Smooth muscle cell (in vitro differentiated cells): ENCODE results near the gene POFUT2. TPM values are rescaled to one million over a fixed set of nuclear protein-coding genes. Genes with fewer than 3 reads are reported as not detected.

ENCODE experiments used
- DNase-seq: peaks from one replicate; lab custom pipeline; 2025; ENCODE audit not compliant: unreplicated experiment; lab: John Stamatoyannopoulos, UW
- H2AFZ ChIP-seq: fragments of 200-600 bp; sonication (generic); 2 replicates; pipeline ENCODE4 v1.6.0; 2016; ENCODE audit warnings: antibody characterized with exemption, low read depth, mild to moderate bottlenecking
- H3F3A ChIP-seq: fragments of 200-600 bp; sonication (generic); 2 replicates; pipeline ENCODE4 v1.6.0; 2017; ENCODE audit warnings: antibody characterized with exemption, low read depth
- H3K27ac ChIP-seq: fragments of 200-600 bp; sonication (generic); 2 replicates; pipeline ENCODE4 v1.5.1; 2016; ENCODE audit warnings: low read depth, mild to moderate bottlenecking
- H3K27me3 ChIP-seq: fragments of 200-600 bp; sonication (generic); 2 replicates; pipeline ENCODE4 v1.6.1; 2016; ENCODE audit warnings: low read depth, mild to moderate bottlenecking
- H3K36me3 ChIP-seq: fragments of 200-600 bp; sonication (generic); 2 replicates; pipeline ENCODE4 v1.5.1; 2016; ENCODE audit warnings: low read depth
- H3K4me1 ChIP-seq: fragments of 200-600 bp; sonication (generic); 2 replicates; pipeline ENCODE4 v1.5.1; 2016; ENCODE audit warnings: low read depth
- H3K4me2 ChIP-seq: fragments of 200-600 bp; sonication (generic); 2 replicates; pipeline ENCODE4 v1.6.0; 2016; ENCODE audit warnings: mild to moderate bottlenecking
- H3K4me3 ChIP-seq: fragments of 200-600 bp; sonication (generic); 2 replicates; pipeline ENCODE4 v1.5.1; 2016; ENCODE audit warnings: mild to moderate bottlenecking
- H3K79me2 ChIP-seq: fragments of 200-600 bp; sonication (generic); 2 replicates; pipeline ENCODE4 v1.6.0; 2016; ENCODE audit warnings: low read depth, mild to moderate bottlenecking
- H3K9ac ChIP-seq: fragments of 200-600 bp; sonication (generic); 2 replicates; pipeline ENCODE4 v1.6.0; 2016; ENCODE audit warnings: low read depth
- H3K9me3 ChIP-seq: fragments of 200-600 bp; sonication (generic); replicated peaks from 2 replicates; pipeline ENCODE4 v1.5.1; 2016; ENCODE audit warnings: low read depth
- H4K20me1 ChIP-seq: fragments of 200-600 bp; sonication (generic); 2 replicates; pipeline ENCODE4 v1.6.0; 2016; ENCODE audit warnings: low read depth
- WGBS: methylation state at CpG from one replicate; pipeline ENCODE4 v1.1.7; 2016; ENCODE audit warnings: low lambda C conversion rate; 5-methylcytosine and 5-hydroxymethylcytosine counted together
- polyA plus RNA-seq: library from polyadenylated mRNA; unstranded; fragments of >200 nt; fragmentation: Nextera tagmentation; extraction: Ambion mirVana; gene quantifications from 2 replicates; pipeline ENCODE4 v1.2.1, GENCODE V29; 2016
- total RNA-seq: library from RNA; depleted of rRNA; stranded (reverse); fragments of >200 nt; gene quantifications from 2 replicates; pipeline ENCODE4 v1.2.3, GENCODE V29; 2014
- TF ChIP-seq, protein P1 (sequence below): fragments of 200-600 bp; sonication (generic); IDR thresholded peaks from 2 replicates; pipeline ENCODE4 v1.5.1; 2017; ENCODE audit warnings: borderline replicate concordance, mild to moderate bottlenecking, antibody characterized with exemption; ENCODE audit not compliant: insufficient read depth, poor library complexity, severe bottlenecking

POFUT2 gene
- total and polyA plus RNA-seq, 2 experiments from 2014 or later: 32.1 to 70.0 TPM

- peak; percentile 67 for DNase-seq
- TF ChIP-seq, protein P1, sequence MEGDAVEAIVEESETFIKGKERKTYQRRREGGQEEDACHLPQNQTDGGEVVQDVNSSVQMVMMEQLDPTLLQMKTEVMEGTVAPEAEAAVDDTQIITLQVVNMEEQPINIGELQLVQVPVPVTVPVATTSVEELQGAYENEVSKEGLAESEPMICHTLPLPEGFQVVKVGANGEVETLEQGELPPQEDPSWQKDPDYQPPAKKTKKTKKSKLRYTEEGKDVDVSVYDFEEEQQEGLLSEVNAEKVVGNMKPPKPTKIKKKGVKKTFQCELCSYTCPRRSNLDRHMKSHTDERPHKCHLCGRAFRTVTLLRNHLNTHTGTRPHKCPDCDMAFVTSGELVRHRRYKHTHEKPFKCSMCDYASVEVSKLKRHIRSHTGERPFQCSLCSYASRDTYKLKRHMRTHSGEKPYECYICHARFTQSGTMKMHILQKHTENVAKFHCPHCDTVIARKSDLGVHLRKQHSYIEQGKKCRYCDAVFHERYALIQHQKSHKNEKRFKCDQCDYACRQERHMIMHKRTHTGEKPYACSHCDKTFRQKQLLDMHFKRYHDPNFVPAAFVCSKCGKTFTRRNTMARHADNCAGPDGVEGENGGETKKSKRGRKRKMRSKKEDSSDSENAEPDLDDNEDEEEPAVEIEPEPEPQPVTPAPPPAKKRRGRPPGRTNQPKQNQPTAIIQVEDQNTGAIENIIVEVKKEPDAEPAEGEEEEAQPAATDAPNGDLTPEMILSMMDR: peak; percentile 99
- no peak overlapping the region for H3K4me3 ChIP-seq
- H3K4me1 ChIP-seq: peaks cover 33% of the 10 kb centered on the region
- peak overlapping the region; percentile 75 for H3K4me2 ChIP-seq
- peak overlapping the region; percentile 98 for H3K27ac ChIP-seq
- H4K20me1 ChIP-seq: peaks cover 5% of the 10 kb centered on the region
- H3F3A ChIP-seq: peaks cover 42% of the 10 kb centered on the region
- no peaks in the 10 kb centered on the region for H3K36me3 ChIP-seq
- no peaks in the 10 kb centered on the region for H3K9me3 ChIP-seq
- H3K79me2 ChIP-seq: peaks cover 28% of the 10 kb centered on the region
- no peak overlapping the region for H3K9ac ChIP-seq
- 30% methylated on average over 24 of the region's 24 CpGs for WGBS
- H2AFZ ChIP-seq: no peak overlapping the region
- H3K27me3 ChIP-seq: no peaks in the 10 kb centered on the region
These were observed 4.9 kb upstream of the POFUT2 start for GRCh38 chr21:45292399-45293219.

- no peak overlapping the region for H3K27ac ChIP-seq
These were observed 4.1 kb upstream of the POFUT2 start for GRCh38 chr21:45291613-45292398.

DNA sequence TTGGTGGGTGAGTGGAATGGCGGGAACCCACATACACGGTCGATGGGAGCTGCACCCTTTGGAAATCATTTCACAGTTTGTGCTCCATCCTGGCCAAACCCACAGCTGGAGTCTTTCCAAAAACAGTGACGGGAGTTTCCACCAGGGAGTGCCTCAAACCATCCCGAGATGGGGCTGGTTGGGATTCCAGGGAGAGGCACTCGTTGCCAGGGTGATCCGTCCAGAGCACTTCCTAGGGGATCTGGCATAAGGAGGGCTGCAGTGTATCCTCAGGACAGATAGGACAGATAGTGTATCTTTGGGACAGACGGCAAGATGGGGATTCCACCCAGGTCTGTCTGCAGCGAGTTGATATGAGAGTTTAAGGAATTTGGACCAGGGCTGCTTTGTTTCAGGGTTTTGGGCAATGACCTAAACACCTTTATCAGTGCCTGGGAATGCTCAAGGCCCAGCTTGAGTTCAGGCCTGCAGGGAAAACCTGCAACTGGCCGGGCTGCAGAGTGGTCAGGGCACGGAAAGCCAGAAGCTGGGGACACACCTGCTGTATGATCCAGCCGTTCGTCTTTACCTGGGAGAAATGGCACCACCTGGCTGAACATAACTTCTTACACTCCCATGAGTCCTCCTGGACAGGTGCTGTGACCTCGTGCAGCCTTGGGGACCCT, 3.4 kb upstream of the POFUT2 start:
- peaks cover 14% of the 10 kb centered on the region for H4K20me1 ChIP-seq
- H3K27ac ChIP-seq: peak overlapping the region; percentile 57
- H2AFZ ChIP-seq: no peak overlapping the region
- no peaks in the 10 kb centered on the region for H3K27me3 ChIP-seq
- no peak for DNase-seq
- H3K4me2 ChIP-seq: no peak overlapping the region
- peaks cover 29% of the 10 kb centered on the region for H3K79me2 ChIP-seq
- H3F3A ChIP-seq: peaks cover 27% of the 10 kb centered on the region
- H3K4me3 ChIP-seq: no peak overlapping the region
- H3K36me3 ChIP-seq: no peaks in the 10 kb centered on the region
- WGBS: 47% methylated on average over 11 of the region's 14 CpGs
- H3K9me3 ChIP-seq: no peaks in the 10 kb centered on the region
- no peak overlapping the region for H3K9ac ChIP-seq
- TF ChIP-seq, protein P1: no peak
- H3K4me1 ChIP-seq: peaks cover 32% of the 10 kb centered on the region

More at GRCh38 chr21:45291613-45292398, 4.1 kb upstream of the POFUT2 start:
- H2AFZ ChIP-seq: no peak overlapping the region
- H3K4me1 ChIP-seq: peaks cover 32% of the 10 kb centered on the region
- WGBS: 86% methylated on average over 28 of the region's 34 CpGs
- H3K4me2 ChIP-seq: peak overlapping the region; percentile 13
- peaks cover 7% of the 10 kb centered on the region for H4K20me1 ChIP-seq
- no peak overlapping the region for H3K4me3 ChIP-seq
- peaks cover 23% of the 10 kb centered on the region for H3K79me2 ChIP-seq
- peaks cover 34% of the 10 kb centered on the region for H3F3A ChIP-seq
- TF ChIP-seq, protein P1: no peak
- no peaks in the 10 kb centered on the region for H3K9me3 ChIP-seq
- DNase-seq: no peak
- H3K36me3 ChIP-seq: no peaks in the 10 kb centered on the region
- H3K9ac ChIP-seq: no peak overlapping the region
- H3K27me3 ChIP-seq: no peaks in the 10 kb centered on the region
